T-helper 1 cell treated with Interleukin-12 subunit alpha and Interleukin-12 subunit beta and Interleukin-4 antibody, amounts not matched to agents 30 ng/mL and 1 ng/mL, for 36 hours (primary cell): ENCODE results near the gene PDSS2. TPM values are rescaled to one million over a fixed set of nuclear protein-coding genes. Genes with fewer than 3 reads are reported as not detected.

ENCODE experiments used
- intact Hi-C: fragments of 100-400 bp; cut with micrococcal nuclease; formaldehyde crosslinking; loops from one replicate; pipeline ENCODE4 v1.15.1; 2024
- total RNA-seq: library from RNA; stranded (reverse); gene quantifications from 2 replicates; pipeline ENCODE4 v1.2.3, GENCODE V29; 2022

The PDSS2 gene
- total RNA-seq, 1 donor from 2014 or later, result 15.0 TPM

GRCh38 chr6:107125771-107126170 is 333.6 kb downstream of the PDSS2 start:
- intact Hi-C loops, result no loop called here

- intact Hi-C loops, result no loop called here
Measured at GRCh38 chr6:107124934-107125348, 334.4 kb downstream of the PDSS2 start.

DNA sequence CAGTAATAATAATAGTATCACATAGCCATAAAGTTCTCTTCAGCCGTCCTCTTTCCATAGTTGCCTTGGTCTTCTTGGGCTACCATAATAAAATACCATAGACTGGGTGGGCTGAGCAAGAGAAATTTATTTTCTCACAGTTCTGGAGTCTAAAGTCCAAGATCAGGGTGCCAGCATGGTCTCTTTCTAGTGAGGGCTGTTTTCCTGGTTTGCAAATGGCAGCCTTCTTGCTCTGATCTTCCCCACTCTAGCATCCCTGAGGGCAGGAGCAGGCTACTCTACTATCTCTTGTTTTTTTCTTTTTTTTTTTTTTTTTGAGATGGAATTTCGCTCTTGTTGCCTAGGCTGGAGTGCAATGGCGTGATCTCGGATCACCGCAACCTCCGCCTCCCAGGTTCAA is 335.9 kb downstream of the PDSS2 start:
- intact Hi-C loops, result no loop called here

DNA sequence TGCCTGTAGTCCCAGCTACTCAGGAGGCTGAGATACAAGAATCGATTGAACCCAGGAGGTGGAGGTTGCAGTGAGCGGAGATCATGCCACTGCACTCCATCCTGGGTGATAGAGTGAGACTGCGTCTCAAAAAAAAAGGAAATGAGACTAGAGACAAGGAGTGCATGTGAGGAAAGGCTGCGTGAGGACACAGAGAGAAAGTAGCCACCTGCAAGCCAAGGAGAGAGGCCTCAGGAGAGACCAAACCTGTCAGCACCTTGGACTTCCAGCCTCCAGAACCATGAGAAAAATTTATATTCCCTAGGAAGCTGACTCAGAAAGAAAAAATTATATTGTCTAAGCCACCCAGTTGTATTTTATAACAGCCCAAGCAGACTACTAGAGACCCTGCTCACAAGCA is 336.6 kb downstream of the PDSS2 start:
- intact Hi-C loops, result no loop called here

DNA sequence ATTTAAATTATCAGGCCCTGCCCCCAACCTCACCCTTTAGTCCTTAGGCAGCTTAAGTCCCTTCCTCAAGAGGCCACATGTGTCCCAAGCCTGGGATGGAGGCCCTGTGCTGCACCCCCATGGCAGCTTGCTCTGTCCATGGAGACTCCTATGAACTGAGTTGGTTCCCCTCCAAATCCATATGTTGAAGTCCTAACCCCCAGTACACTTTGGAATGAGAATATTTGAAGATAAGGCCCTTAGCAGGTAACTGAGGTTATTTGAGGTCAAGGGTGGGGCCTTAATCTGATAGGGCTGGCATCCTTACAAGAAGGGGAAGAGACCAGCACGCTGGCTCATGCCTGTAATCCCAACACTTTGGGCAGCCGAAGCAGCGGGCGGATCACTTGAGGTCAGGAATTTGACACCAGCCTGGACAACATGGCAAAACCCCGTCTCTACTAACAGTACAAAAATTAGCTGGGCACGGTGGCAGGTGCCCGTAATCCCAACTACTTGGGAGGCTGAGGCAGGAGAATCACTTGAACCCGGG is 337.3 kb downstream of the PDSS2 start:
- intact Hi-C loops, result no loop called here

DNA sequence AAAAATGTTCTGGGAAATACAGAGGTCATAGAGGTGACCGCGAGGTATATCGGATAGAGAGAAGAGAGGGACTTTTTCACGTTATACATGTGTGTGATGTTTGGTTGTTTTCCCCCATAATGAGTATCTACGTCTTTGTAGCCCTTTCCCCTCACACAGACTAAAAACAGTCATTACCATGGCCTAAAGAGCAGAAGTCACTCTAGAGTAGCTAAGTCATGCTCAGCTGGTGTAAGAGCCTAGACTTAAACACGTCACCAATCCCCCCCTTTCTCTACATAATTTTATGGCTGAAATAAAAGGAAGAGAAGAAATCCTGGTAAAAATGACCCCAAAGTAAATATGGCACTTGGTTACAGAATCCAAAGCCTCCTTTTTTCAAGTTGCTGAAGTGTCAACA is 338.1 kb downstream of the PDSS2 start:
- intact Hi-C loops, result no loop called here

DNA sequence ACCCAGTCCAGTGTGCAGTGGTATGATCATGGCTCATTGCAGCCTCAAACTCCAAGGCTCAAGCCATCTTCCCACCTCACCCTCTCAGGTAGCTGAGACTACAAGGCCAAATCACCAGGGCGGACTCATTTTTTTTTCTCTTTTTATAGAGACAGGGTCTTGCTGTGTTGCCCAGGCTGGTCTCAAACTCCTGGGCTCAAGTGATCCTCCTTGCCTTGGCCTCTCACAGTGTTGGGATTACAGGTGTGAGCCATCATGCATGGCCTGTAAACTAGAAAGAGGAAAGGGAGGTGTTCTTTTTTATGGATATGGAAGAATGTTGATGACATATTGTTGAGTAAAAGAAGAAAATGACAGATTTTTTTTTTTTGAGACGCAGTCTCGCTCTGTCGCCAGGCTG is 339.0 kb downstream of the PDSS2 start:
- intact Hi-C loops, result no loop called here

DNA sequence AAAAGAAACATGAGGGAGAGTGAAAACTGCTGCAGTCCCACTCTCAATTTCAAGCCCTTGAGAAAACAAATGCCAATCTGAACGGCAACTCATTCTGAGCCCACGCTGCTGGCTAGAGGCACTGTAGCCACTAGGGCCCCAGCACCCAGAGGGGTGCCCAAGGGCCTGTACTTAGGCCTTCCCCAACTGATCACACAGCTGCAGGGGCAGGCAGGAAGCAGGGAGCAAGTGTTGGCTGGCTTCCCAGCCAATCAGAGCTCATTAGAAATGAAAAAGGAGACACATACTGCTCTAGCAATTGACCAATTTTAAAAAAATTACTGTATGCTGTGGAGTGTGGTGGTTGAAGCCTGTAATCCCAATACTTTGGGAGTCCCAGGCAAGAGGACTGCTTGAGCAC is 340.4 kb downstream of the PDSS2 start:
- intact Hi-C loops, result loop anchor here (5.0 to 10.0 kb wide), 5 partner anchors 492 to 1976 kb away; partner anchors contain the start of genes CEP57L1, PREP, QRSL1 and RTN4IP1

- intact Hi-C loops, result loop anchor here (5.0 to 10.0 kb wide), 5 partner anchors 491 to 1976 kb away; partner anchors contain the start of genes CEP57L1, PREP, QRSL1 and RTN4IP1
Measured at GRCh38 chr6:107118540-107118939, 340.8 kb downstream of the PDSS2 start.

GRCh38 chr6:107116931-107117330 is 342.4 kb downstream of the PDSS2 start:
- intact Hi-C loops, result loop anchor here (1.0 to 10.0 kb wide), 6 partner anchors 342 to 1978 kb away; partner anchors contain the start of genes CEP57L1, PDSS2, PREP and QRSL1

DNA sequence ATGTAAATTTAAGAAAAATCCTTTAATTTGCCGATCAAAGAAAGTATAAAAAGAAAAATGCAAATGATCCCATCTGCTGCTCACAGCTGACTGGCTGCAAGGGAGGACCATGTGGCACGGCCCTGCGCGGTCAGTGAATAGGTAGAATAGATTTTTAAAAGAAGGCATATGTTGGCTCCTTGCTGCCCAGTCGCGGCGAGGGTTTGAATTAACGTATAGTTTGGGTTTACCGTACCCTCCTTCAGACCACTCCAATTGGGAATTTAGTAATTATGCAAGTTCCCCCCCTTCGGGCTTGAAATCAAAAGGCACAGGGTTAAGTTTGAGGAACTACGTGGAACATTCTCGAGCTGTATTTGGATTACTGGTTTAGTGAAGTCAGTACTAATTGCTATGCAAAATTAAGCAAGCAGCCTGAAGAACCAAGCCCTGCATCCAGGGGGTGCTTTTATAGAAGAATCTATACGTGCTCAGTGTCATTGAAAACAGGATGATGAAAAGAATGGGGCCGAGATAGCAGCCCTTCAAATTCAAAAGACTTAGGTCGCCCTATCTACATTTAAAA is 343.0 kb downstream of the PDSS2 start:
- intact Hi-C loops, result loop anchor here (1.0 to 10.0 kb wide), 6 partner anchors 343 to 1978 kb away; partner anchors contain the start of genes CEP57L1, PDSS2, PREP and QRSL1

DNA sequence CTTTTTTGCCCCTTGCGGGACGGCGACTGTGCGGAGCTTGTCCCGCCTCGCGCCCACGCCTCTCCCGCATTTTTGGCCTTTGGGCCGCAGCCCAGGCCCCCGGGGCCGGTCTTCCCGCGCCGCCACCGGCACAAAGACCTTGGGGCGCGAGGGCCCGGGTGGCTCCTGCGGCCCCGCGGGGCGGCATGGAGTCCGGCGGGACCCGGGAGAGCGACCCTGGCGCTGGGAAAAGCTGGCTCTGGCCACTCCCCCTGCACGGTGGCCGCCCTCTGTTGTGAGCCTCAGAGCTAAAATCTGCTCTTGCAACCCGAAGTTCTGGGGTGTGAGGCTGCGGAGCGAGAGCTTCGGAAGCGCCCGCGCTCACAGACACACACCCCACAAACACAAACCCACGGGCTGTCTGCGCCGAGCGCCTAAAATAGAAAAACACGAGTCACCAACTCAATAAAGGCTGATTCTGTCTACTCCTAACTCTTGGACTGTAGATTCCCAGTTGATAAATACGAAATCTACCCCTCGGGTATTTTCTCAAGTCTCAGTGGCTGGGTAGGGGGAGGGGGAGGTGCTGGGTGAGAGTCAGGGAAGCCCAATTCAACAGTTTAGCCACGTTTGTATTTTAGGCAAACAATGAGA is 343.6 kb downstream of the PDSS2 start:
- intact Hi-C loops, result loop anchor here (1.0 to 10.0 kb wide), 8 partner anchors 343 to 1979 kb away; partner anchors contain the start of genes CEP57L1, PDSS2, PREP and QRSL1

- intact Hi-C loops, result loop anchor here (1.0 to 10.0 kb wide), 10 partner anchors 51 to 1980 kb away; partner anchors contain the start of genes CEP57L1, MTRES1, PREP and QRSL1
Measured at GRCh38 chr6:107114926-107115694, 344.3 kb downstream of the PDSS2 start, which contains the start of gene BEND3. Gene BEND3, minus strand, starts transcription at chr6:107115515. Its CDS starts 16,230 bp downstream, at chr6:107099285.

DNA sequence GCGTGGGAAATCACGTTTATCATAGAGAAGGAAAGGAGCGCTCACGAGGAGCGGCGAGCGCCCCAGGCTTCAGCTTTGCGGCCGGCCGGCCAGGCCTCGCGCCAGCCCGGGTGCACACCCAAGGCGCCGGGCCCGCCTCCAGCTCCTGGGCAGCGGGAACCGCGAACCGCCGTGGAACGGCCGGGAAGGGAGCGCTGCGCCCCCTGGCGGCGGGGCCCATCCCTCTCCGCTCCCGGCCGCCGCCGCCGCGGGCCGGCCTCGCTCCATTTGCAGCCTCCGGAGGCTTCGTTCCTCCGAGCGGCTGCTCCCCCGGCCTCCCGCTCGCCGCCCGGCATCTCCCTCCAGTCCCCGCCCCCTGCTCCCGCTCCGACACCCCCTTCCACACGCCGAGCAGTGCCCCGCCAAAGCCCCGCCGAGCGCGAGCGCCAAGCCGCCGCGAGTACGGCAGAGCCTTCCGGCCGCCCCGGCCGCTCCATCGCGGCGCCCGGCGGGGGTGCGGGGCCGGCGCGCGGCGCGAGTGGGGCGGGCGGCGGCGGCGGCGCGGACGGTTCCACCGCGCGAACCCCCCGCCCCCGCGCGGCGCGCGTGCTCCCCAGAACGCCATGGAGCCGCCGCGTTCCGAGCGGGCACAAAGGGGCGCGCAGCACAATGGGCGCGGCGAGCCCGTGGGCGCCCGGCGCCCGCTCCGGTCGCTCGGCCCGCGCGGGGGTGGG is 345.0 kb downstream of the PDSS2 start:
- intact Hi-C loops, result loop anchor here (1.0 to 10.0 kb wide), 8 partner anchors 50 to 1980 kb away; partner anchors contain the start of genes CEP57L1, MTRES1, PREP and SEC63

DNA sequence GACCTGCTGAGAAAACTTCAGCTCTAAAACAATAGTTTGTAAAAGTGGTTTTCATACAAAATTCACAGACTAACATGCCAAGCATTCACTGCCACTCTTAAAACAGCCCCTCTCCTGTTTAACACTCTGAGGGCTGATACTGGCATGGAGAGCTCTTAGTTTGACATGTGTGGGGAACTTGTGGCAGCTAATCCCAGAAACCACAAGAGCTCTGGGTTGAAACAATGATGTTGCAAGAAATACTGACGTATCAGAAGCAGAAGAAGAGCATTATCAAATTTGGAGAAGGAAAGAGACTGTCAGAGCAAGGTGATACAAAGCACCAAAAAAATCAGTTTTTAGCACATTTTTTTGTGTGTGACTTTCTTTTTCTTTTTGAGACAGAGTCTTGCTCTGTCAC is 349.2 kb downstream of the PDSS2 start:
- intact Hi-C loops, result loop anchor here (5.0 to 10.0 kb wide), 4 partner anchors 133 to 1985 kb away; partner anchors contain the start of genes CEP57L1, PREP, SEC63 and SESN1

- intact Hi-C loops, result no loop called here
Measured at GRCh38 chr6:107108201-107108890, 351.0 kb downstream of the PDSS2 start.

- intact Hi-C loops, result no loop called here
Measured at GRCh38 chr6:107107791-107108190, 351.6 kb downstream of the PDSS2 start.

DNA sequence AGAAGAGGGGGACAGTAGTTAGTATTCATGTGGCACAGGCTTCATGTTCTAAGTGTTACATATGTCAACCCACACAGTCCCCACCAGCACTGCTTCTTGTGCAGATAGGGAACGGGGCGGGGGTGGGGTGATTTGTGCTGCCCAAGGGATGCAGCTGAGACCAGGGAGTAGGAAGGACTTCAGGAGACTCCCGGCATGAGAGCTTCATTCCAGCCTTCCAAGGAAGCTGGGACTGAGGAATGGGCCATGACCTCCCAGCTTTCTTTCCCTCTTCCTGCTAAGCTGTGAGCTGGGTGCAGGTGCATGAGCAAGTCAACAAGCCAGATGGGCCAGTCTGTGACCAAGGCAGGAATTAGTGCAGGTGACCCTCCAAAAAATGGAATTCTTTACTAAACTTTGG is 353.2 kb downstream of the PDSS2 start:
- intact Hi-C loops, result no loop called here

GRCh38 chr6:107105511-107106116 is 353.8 kb downstream of the PDSS2 start:
- intact Hi-C loops, result no loop called here

GRCh38 chr6:107103082-107103481 is 356.3 kb downstream of the PDSS2 start:
- intact Hi-C loops, result no loop called here
